HG03066 (cell line): ENCODE results near the gene ALPG.
"Not testable (repeated sequence)": the region's sequence is repeated elsewhere in the genome, so short reads cannot be mapped to it uniquely, and the experiment has no call there.

Source experiments
- ATAC-seq: cut with Tn5 transposase; IDR thresholded peaks from one replicate; pipeline ENCODE4 v1.9.1; 2021; ENCODE audit warnings: low read depth; ENCODE audit not compliant: unreplicated experiment

The ALPG gene

GRCh38 chr2:232406556-232407310, at the start of gene ALPG:
Gene ALPG (plus strand): TSS chr2:232406844. CDS start chr2:232406895, 51 bp downstream.
- no peak for ATAC-seq

GRCh38 chr2:232361646-232362045, 45.0 kb upstream of the ALPG start:
- ATAC-seq = no peak

- ATAC-seq = no peak
Measured at GRCh38 chr2:232362174-232362900, 44.3 kb upstream of the ALPG start.

GRCh38 chr2:232363064-232363783, 43.4 kb upstream of the ALPG start:
- not testable (repeated sequence) for ATAC-seq

GRCh38 chr2:232363784-232364615, 42.6 kb upstream of the ALPG start:
- no peak for ATAC-seq

- not testable (repeated sequence) for ATAC-seq
Measured at GRCh38 chr2:232364806-232365594, 41.6 kb upstream of the ALPG start.

- no peak for ATAC-seq
Measured at GRCh38 chr2:232365621-232366321, 40.9 kb upstream of the ALPG start.

- not testable (repeated sequence) for ATAC-seq
Measured at GRCh38 chr2:232366461-232366860, 40.2 kb upstream of the ALPG start.

- ATAC-seq = no peak
Measured at GRCh38 chr2:232367016-232367415, 39.6 kb upstream of the ALPG start.

- ATAC-seq = no peak
Measured at GRCh38 chr2:232367591-232368233, 38.9 kb upstream of the ALPG start.

- ATAC-seq = no peak
Measured at GRCh38 chr2:232368311-232368731, 38.3 kb upstream of the ALPG start.

GRCh38 chr2:232369126-232369951, 37.3 kb upstream of the ALPG start:
- no peak for ATAC-seq

- not testable (repeated sequence) for ATAC-seq
Measured at GRCh38 chr2:232370007-232370406, 36.6 kb upstream of the ALPG start.

GRCh38 chr2:232372231-232373208, 34.1 kb upstream of the ALPG start:
- ATAC-seq = no peak

- ATAC-seq = no peak
Measured at GRCh38 chr2:232374356-232374755, 32.3 kb upstream of the ALPG start.

- no peak for ATAC-seq
Measured at GRCh38 chr2:232375164-232375563, 31.5 kb upstream of the ALPG start.
